Glomerular endothelial cell (primary cell): ENCODE data around the gene NBPF1. TPM values are rescaled to one million over a fixed set of nuclear protein-coding genes. Genes with fewer than 3 reads are reported as not detected.
A peak's percentile ranks its signal among the peaks of the same experiment; 100 is the strongest.
"Not testable (repeated sequence)": the region's sequence is repeated elsewhere in the genome, so short reads cannot be mapped to it uniquely, and the experiment has no call there.

Experiments used
- DNase-seq: peaks from one replicate; pipeline ENCODE4 v3.0.0-alpha.2; 2011; ENCODE audit warnings: low read depth, low spot score; ENCODE audit errors: extremely low read depth
- total RNA-seq: library from RNA; depleted of rRNA; stranded (reverse); fragments of >200 nt; gene quantifications from 2 replicates; pipeline ENCODE4 v1.2.3, GENCODE V29; 2015

NBPF1 gene
- total RNA-seq, 1 donor from 2014 or later: 24.0 TPM

DNA sequence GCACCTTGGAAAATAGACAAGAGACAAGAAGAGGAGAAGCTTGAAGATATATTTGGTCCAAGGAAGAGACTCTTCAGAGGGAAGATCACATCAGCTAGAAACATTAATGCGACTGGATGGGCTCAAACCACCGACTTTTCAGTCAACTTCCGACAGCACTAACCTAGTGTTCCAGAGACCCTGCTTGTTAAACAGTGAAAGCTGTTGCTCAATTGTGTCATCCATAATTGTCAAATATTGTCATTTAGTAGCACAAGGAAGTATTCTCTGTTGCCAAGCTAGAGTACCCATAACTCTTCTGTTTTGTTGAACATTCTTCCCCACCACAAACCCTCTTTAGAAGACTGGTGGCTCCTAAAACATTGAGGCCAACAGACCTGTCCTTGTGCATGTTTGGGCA is 56.3 kb downstream of the NBPF1 start:
- DNase-seq: not testable (repeated sequence)

DNA sequence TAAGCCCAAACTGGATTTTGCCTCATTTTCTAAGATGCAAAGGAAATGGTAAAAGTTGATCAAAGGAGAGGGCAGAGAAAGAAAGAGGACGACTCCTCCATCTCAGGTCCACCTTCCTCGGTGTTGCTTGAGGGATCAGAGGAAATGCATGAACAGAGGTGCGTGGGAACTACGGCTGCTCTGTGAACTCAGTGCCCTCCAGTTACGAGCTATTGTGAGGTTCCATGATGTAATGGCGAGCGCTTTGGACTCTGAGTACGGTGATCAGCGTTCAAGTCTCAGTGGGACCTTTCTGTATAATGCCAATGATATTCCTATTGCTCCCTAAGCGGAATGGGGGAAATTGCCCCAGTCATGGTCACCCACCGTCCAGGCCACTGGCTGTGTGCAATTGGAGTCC is 60.1 kb downstream of the NBPF1 start:
- not testable (repeated sequence) for DNase-seq

DNA sequence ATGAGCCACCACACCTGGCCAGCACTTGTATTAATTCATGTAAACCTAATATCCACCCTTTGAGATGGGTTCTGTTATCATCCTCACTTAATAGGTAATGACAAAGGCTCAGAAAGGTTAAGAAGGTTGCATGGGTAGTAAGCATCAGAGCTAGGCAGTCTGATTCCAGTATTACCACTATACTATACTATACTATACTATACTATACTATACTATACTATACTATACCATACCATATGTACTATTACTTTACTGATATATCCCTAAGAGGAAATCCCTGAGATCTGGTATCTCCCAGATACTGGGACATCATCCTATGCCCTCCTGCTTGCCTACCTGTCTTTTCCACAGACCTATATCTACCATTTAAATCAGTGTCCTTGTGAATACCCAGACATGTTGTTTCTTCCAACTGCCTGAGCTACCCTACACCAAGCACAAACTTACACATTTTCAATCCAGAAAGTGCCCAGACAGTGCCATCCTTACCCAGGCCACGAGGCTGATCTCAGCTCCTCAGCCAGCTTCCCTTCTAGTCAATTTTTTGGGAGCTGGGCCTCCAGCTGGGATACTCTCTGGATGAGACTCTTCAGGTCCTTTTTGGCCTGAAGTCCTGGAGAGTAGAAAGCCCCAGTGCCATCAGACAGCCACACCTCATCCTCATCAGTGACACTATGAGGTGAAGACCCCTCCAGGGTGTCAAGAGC is 63.0 kb downstream of the NBPF1 start:
- DNase-seq: not testable (repeated sequence)

DNA sequence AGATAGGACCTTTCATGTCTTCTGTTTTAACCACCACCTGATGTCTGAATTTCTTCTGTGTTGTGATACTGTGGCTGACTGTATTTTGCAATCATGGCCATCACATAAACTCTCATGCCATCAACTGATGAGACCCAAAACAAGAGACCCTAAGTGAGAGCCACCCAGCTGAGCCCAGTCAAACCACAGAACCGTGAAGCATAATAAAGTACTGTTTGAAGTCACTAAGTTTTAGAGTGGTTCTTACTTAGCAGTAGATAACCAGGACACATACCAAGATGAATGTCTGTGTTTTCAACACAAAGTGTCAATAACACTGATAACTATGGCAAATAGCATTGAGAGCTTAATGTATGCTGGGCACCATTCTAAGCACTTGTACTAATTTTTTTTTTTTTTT is 63.8 kb downstream of the NBPF1 start:
- not testable (repeated sequence) for DNase-seq

DNA sequence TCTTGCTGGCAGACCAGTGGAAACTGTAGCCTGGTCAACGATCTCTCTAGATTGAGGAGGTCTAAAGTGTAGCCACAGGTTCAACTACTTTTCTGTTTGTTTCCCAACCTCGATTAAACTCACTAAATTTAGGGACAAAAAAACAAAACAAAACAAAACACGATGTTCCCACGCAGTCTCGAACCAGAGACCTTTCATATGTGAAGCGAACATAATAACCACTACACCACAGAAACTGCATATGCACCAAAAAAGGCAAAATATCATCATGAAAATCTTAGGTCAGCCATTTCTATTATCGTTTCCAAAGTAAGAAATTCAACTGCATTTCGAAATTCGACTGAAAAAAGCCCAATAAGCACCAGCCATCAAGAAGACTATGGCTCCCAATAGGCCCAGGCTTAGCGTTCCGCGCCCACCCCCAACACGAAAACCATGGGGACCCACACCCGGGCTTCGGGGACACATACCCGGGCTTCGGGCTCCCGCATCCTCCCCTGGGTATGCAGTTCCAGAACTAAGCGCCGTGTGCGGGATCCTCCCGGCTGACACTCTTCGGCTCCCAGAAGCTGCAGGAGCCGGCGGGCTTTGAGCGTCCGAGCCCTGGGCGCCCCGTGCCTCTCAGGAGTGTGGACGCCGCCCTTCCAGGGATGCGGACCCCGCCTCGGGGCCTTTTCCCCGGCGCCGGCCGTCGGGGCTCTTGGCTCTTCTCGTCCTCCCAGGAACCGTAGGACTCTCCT is 65.7 kb downstream of the NBPF1 start:
- DNase-seq: not testable (repeated sequence)

DNA sequence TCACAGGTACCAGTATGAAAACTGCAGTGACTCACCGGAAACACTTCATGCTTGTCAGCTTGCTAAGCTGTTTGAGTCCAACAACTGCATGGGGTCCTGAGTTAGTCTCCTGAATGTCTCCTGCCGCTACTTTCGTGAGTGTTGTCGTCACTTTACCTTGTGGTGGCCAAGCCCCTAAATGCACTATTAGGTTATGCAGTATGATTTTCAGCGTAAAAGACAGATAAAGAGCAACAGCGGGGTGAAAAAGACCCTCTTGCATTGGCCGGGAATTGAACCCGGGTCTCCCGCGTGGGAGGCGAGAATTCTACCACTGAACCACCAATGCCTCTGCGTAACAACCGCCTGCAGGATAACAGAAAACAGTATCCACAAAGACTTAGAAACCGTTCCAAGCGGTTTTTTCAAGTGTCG is 67.7 kb downstream of the NBPF1 start:
- DNase-seq: peak; percentile 45

DNA sequence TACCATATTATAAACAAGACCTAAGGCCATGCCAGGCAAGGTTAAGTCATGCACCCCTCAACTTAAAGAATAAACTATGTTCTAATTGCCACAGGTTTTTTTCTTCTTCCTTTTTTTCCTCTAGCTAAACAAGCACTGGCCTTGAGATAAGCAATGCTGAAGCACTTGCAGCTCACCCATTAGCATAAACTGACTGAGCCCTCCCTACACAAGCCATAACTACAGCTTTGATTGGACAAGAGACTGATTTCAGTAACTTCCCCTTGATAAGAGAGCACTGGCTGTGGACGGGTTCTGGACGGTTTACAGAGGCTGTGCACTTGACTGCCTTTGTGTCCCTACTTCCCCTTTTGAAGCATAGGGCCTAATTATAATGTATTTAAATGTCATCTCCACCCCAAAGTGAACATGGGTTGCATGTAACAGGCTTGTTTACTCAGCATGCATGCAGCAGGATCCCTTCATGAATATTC is 72.9 kb downstream of the NBPF1 start:
- DNase-seq: not testable (repeated sequence)

DNA sequence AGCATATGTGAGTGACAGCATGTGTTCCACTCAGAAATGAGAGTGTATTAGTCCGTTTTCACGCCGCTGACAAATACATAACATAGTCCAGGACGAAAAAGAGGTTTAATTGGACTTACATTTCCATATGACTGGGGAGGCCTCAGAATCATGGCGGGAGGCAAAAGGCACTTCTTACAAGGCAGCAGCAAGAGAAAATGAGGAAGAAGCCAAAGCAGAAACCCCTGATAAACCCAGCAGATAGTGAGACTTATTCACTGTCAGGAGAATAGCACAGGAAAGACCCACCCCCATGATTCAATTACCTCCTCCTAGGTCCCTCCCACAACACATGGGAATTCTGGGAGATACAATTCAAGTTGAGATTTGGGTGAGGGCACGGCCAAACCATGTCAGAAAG is 75.8 kb downstream of the NBPF1 start:
- not testable (repeated sequence) for DNase-seq

DNA sequence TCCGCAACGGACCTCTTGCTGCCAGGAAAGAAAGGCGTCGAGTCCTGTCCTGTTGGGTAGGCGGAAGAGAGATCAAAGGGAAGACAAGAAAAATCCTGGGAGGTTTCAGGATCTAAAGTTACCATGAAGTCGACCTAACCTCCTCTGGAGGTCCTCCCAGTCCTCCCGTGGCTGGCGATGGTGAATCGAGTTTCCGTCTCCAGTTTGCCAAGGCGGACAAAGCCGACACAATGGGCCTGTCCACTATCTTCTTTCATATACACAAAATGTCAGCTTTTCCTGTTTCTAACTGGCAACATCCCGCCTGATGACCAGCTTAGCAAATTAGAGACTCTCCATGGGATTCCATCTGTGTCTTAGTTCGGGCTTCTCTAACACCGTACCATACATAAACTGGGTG is 76.6 kb downstream of the NBPF1 start:
- not testable (repeated sequence) for DNase-seq

DNA sequence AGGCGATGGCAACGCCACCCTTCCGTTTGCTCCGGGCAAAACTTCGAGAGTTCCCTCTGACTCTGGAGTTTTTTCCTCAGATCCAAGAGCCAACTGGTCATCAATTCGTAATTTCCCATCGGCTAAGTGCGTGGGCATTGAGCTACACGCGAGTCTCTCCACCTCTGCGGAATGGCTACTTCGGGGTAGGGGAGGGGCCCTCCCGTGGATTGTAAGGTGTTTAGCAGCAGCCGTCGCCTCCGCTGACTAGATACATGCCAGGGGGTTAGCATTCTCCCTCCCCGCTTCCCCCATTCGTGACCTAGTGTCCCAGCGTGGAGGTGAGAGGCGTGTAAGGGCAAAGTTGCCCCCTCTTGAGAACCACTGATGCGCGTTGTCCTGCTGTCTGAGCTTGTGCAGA is 77.5 kb downstream of the NBPF1 start:
- not testable (repeated sequence) for DNase-seq

DNA sequence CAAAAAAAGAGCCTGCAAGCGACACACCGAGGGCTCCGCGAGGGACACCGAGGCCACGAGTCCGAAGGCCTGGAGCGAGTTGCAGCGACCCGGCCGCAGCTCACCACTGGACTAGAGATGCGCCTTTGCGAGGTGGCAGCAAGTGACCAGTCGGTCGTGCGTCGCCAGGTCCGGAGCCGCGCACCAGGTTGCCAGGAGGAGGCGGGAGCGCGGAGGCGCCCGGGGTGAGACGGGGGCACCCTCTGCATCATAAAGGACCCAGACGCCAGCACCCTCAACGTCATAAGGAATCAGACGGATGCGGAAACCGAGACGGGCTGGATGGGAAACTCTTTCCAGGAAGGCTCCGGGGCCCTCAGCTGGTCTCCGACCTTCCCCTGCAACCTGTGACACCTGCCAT is 77.9 kb downstream of the NBPF1 start:
- not testable (repeated sequence) for DNase-seq

DNA sequence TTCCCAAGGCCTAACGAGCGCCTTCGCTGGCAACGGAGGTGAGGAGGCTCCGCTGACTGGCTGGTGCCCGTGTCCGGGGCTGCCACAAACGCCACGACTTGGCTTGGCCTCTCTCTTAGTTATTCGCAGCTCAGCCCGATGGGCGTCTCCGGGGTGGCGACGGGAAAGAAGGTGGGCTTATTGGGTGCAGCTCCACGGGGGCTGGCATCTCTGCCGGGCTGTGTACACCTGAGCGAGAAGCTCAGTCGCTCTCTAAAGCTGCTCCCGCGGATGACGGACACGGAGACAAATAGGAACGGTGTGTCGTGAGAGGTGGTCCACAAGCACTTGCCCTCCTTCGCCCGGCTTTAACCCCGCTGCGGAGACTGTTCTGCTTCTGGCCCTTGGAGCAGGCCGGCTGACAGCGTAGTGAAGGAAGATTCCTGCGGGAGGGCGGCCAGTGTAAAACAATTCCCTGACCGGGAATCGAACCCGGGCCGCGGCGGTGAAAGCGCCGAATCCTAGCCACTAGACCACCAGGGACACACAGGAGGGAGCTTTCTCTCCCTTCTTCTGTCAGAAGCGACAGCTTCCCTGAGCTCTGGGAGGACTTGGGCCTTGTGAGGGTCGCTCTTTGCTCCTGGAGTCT is 78.4 kb downstream of the NBPF1 start:
- not testable (repeated sequence) for DNase-seq

DNA sequence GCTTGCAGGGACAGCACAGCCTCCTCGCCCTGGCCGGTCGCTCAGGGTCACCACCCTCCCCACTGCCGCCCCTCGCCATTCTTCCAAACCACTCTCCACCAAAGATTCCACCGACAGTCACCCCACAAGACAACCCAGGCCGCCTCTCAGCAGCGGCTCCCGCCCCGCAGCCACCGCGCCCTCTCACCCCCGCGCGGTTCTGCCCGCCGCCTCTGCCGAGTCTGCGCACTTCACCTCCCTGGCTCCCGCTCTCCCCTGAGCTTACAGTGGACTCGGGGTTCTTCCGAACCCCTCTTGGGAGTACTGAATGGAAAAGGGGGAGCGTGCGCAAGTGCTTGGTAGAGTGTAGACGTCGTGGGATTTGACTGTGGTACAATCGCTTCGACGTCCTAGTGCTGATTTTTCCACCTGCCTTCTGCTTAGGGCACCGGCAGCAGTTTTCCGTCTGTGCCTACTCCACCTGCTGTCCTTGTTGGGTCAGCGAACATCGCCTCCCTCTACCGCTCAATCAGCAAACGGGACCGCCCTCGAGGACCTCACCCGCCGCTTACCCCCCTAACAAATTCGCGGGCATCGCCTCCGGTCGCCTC is 79.0 kb downstream of the NBPF1 start:
- DNase-seq: not testable (repeated sequence)

DNA sequence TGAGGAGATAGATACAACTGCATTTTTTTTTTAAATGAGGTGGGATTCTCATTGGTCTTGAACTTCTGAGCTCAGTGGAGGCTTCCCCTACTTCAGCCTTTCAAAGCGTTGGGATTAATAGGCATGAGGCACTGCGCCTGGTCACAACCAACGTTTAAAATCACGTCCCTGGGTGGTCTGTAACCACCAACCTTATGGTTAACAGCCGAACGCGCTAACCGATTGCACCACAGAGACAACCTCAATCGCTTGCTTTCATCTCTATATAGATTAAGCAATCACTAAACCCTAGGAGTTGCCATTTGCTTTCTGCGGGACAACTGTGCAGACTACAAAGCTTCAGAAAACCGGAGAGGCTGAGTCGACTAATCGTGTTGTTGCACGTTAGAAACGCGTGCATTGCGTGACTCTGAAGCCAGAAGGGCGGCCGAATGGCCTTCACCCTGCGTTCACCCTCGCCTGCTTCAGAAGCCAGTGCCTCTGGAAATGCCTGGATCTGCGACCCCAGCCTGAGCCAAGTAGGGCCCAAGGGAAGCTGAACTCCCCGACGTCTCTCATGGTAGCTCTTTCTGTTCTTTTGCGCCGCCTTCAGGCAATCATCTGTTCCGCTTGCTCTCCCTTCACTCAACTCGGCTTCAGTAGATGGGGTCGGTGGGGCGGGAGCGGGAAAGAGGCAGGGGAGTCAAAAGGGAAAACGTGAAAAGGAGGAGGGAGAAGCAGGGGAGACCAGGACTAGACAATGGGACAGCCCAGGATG is 81.0 kb downstream of the NBPF1 start:
- DNase-seq: not testable (repeated sequence)

DNA sequence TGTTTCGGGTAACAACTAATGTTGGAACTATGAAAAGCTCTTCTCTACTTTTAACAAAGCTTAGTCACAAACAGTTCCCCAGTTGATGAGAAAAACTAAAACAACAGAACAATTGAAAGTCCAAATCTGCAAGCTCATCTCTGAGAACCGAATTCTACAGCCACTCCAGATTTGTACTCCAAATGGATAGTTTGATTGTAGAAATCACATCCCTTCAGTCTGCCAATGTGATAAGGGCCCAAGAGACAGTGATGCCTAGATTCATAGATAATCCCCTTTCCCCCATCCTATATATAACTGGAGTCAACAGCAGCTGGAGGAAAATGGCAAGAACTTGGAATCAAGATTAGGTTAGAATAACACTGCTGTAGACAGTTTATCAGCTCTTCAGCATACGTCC is 85.0 kb downstream of the NBPF1 start:
- DNase-seq: not testable (repeated sequence)

DNA sequence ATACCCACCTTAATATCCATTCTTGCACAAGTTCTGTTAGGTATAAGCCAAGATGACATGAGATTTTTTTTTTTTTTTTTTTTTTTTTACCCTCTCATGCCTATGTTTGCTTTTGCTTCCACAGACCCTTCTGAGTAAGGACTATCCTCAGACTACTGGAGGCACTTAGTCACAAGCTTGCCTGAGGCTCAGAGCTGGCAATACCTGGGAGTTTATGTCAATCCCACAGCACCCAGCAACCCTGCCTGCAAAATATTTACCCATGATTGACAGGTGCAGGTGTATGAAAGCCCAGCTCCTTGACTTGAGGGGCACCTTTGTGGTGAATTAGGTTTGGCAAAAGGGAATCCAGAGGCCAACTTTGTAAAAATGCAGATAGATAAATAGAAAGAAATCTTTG is 87.6 kb downstream of the NBPF1 start:
- DNase-seq: not testable (repeated sequence)

DNA sequence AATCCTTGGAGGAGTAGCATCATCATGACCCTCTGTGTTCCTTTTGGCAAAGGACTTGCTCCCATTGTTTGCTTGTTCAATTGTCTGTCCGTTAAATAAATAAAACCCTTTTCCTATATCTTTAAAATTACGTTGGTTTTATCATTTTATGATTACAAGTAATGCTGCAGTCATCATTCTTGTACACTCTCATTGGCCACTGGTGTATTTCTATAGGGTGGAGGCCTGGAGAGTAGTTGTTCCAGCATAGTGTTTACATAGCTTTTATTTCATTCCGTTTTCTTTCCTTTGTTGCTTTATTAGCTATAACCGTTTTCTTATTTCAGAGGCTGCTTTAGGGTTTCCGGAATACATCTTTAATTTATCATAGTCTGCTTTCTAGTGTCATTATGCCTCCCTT is 91.7 kb downstream of the NBPF1 start:
- not testable (repeated sequence) for DNase-seq

DNA sequence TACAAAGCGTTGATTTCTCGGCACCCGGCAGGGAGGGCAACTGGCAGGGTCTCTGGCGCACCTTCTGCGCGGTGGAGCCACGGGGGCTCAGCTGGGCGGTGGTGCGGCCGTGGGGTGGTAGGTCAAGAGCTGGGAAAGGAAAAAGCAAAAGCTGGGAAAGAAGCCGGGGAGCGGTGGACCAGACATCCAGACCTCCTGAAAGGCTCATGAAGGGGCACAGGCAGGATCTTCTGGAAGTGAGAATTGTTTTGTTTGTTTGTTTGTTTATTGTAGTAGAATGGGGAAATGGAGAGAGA is 92.1 kb downstream of the NBPF1 start:
- no peak for DNase-seq

DNA sequence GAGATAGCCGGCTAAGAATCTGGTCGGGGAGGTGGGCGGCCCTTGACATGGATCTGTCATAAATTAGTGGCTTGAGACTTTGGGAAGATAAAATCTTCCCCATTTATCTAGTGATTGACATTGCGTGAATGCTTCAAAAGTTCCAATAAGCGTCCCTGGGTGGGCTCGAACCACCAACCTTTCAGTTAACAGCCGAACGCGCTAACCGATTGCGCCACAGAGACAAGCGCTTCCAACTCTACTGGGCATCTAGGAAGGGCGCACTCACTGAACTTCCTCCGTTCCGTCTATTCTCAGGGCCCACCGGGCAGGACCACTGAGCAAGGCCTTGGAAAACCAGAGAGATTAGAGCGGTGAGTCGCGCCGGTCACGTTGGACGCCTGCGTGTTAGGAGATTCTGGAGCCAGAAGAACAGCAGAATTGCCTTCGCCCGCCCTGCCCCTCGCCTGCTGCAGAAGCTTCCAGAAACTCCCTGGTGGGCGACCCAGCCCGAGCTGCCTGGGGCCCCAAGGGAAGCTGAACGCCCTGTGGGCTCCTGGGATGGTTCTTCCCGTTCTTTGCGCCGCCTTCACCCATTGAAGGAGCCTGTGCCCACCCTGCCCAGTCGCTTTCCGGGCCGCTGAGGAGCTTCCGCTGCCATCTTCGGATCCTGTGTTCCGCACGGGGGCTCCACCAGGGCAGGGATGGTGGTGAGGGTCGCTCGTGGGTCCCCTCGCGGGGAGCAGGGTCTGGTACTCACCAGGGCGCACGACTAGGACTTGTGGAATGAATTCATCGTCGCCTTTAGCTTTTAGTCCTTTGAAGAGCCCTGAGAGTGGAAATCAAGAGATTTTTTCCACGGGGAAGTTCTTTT is 92.7 kb downstream of the NBPF1 start:
- not testable (repeated sequence) for DNase-seq
